ENCODE data around the gene KANSL1. TPM values are rescaled to one million over a fixed set of nuclear protein-coding genes. Genes with fewer than 3 reads are reported as not detected.

The KANSL1 gene
- total and polyA plus RNA-seq, 2 experiments from 2014 or later: 49.0 to 206 TPM

DNA sequence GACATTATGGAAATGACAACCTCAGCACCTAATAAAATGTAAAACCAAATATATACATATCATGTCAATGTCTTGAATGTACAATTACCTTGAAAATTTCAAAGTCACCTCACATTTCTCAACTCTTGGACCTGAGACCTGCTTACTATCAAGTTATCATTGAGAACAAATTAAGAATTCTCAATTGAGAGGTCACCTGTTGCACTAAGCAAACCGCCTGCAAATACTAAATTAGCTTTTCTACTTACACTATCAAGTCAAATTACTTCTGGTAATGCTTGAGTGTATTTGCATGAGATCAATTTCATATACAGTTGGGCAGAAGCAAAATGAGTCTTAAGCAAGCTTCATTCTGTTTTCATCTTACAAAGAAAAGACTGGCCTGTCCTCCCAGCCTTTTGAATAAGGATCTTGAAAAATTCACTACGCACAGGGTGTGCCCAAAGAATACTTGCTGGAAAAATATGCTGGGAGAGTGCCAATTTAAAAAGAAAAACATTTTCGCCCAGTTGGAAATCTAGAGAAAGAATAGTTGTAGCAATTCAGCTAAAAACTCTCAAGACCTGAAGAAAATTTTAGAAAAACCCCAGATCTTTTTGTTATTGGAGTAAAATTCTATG lies 35.7 kb downstream of the KANSL1 start:
- no peak overlapping the region for H3K4me3 Mint-ChIP-seq
- Histone ChIP-seq H3K4me1 (ENCODE audit: insufficient read depth) (peaks cover 82% of the 10 kb centered on the region), H3K9me2 (ENCODE audit: insufficient read depth) (no peaks in the 10 kb centered on the region), H4K20me1 (replicated peaks; ENCODE audit: insufficient read depth) (peaks cover 98% of the 10 kb centered on the region), H3K4me3 (no peak overlapping the region), H3K36me3 (ENCODE audit: insufficient read depth) (no peaks in the 10 kb centered on the region), H3F3A (replicated peaks; ENCODE audit: low read depth) (no peaks in the 10 kb centered on the region), H3K4me2 (no peak overlapping the region), H3K79me2 (replicated peaks; ENCODE audit: insufficient read depth) (peaks cover 100% of the 10 kb centered on the region), H2AFZ (no peak overlapping the region), H3K27me3 (ENCODE audit: insufficient read depth) (no peaks in the 10 kb centered on the region), H3K27ac (ENCODE audit: low read depth) (no peak overlapping the region)
- peaks cover 4% of the 10 kb centered on the region; the same call in 2 of the 3 replicates for H3K36me3 Mint-ChIP-seq (ENCODE audit: low read depth)
- H3K27me3 Mint-ChIP-seq (ENCODE audit: insufficient read depth, low read depth, poor library complexity): peaks cover 3% of the 10 kb centered on the region
- H3K27ac Mint-ChIP-seq: no peak overlapping the region
- peaks cover 65% of the 10 kb centered on the region for H3K4me1 Mint-ChIP-seq
- TF ChIP-seq ZNF114 (CRISPR knock-in tag; IDR thresholded peaks at IDR 0.05) (no peak), CREB1 (CRISPR knock-in tag; IDR thresholded peaks at IDR 0.05; ENCODE audit: low read depth) (no peak), ZNF331 (CRISPR knock-in tag; IDR thresholded peaks at IDR 0.05; ENCODE audit: low read depth) (no peak), ZNF462 (CRISPR knock-in tag; IDR thresholded peaks at IDR 0.05) (no peak), EZH2phosphoT487 (IDR thresholded peaks at IDR 0.05; ENCODE audit: unreplicated experiment) (no peak), STAT1 (IDR thresholded peaks at IDR 0.05; ENCODE audit: unreplicated experiment) (no peak)
- TF ChIP-seq, protein P1, sequence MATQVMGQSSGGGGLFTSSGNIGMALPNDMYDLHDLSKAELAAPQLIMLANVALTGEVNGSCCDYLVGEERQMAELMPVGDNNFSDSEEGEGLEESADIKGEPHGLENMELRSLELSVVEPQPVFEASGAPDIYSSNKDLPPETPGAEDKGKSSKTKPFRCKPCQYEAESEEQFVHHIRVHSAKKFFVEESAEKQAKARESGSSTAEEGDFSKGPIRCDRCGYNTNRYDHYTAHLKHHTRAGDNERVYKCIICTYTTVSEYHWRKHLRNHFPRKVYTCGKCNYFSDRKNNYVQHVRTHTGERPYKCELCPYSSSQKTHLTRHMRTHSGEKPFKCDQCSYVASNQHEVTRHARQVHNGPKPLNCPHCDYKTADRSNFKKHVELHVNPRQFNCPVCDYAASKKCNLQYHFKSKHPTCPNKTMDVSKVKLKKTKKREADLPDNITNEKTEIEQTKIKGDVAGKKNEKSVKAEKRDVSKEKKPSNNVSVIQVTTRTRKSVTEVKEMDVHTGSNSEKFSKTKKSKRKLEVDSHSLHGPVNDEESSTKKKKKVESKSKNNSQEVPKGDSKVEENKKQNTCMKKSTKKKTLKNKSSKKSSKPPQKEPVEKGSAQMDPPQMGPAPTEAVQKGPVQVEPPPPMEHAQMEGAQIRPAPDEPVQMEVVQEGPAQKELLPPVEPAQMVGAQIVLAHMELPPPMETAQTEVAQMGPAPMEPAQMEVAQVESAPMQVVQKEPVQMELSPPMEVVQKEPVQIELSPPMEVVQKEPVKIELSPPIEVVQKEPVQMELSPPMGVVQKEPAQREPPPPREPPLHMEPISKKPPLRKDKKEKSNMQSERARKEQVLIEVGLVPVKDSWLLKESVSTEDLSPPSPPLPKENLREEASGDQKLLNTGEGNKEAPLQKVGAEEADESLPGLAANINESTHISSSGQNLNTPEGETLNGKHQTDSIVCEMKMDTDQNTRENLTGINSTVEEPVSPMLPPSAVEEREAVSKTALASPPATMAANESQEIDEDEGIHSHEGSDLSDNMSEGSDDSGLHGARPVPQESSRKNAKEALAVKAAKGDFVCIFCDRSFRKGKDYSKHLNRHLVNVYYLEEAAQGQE (IDR thresholded peaks at IDR 0.05; ENCODE audit: unreplicated experiment): no peak
- H3K9me3 Mint-ChIP-seq: no peaks in the 10 kb centered on the region
- ATAC-seq (no peak), DNase-seq (ENCODE audit: low spot score) (no peak)
